Hematopoietic multipotent progenitor cell treated with erythropoietin and hydrocortisone succinate and interleukin-3 and kit ligand, for 6 days (in vitro differentiated cells): ENCODE measurements around the gene RAB36.
"Not testable (repeated sequence)": the region's sequence is repeated elsewhere in the genome, so short reads cannot be mapped to it uniquely, and the experiment has no call there.

ENCODE experiments used
- DNase-seq: peaks from one replicate; pipeline ENCODE4 v3.0.0-alpha.2; 2015

RAB36 gene

DNA sequence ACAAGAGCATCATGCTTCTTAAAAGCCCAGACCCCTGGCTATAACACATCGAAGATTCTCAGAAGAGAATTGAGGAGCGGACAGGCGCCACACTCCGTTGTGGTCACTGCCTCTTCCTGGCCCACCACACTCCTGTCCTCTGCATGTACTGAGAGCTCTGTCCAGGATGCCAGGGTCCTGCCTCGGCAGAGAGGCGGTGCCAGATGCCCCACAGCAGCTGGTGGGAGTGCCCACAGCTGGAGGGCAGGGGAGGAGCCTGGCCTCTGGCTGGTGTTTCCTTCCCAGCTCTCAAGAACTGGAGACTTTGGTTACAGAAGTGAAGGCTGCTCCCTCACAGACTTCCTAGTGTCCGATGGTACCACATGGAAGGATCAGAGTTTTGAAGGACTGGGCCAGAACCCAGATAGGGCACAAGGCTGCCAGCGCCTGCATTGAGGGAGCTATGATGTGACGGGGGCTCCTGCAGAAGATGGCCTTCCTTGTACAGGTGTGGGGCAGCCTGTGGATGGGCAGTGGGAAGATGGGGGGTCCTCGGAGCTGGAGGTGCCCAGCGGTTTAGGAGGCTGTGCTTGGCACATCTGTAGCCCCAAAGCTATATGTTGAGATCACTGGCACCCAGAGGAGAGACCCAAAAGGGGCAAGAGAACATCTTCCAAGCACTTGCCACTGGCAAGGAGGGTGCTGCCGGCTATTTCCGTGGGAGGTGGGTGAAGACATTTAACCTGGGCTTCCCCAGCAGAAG, 22.9 kb upstream of the RAB36 start:
- DNase-seq, result no peak

DNA sequence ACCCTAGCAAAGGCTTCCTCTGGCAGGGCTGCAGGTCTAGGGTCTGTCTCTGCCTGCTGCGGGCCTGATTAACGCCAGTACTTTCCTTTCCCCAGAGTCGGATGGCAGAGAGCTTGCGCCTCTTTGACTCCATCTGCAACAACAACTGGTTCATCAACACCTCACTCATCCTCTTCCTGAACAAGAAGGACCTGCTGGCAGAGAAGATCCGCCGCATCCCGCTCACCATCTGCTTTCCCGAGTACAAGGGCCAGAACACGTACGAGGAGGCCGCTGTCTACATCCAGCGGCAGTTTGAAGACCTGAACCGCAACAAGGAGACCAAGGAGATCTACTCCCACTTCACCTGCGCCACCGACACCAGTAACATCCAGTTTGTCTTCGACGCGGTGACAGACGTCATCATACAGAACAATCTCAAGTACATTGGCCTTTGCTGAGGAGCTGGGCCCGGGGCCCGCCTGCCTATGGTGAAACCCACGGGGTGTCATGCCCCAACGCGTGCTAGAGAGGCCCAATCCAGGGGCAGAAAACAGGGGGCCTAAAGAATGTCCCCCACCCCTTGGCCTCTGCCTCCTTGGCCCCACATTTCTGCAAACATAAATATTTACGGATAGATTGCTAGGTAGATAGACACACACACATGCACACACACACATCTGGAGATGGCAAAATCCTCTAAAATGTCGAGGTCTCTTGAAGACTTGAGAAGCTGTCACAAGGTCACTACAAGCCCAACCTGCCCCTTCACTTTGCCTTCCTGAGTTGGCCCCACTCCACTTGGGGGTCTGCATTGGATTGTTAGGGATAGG, 22.1 kb upstream of the RAB36 start:
- no peak for DNase-seq

DNA sequence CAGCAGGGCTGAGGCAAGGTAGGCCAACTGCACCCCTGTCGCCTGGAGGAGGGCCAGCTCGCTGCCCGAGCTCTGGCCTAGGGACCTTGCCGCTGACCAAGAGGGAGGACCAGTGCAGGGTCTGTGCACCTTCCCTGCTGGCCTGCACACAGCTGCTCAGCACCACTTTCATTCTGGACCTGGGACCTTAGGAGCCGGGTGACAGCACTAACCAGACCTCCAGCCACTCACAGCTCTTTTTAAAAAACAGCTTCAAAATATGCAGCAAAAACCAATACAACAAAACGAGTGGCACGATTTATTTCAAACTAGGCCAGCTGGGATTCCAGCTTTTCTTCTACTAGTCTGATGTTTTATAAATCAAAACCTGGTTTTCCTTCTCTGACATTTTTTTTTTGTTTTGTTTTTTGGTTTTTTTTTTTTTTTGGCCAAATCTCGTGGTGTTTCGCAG, 21.4 kb upstream of the RAB36 start:
- no peak for DNase-seq

DNA sequence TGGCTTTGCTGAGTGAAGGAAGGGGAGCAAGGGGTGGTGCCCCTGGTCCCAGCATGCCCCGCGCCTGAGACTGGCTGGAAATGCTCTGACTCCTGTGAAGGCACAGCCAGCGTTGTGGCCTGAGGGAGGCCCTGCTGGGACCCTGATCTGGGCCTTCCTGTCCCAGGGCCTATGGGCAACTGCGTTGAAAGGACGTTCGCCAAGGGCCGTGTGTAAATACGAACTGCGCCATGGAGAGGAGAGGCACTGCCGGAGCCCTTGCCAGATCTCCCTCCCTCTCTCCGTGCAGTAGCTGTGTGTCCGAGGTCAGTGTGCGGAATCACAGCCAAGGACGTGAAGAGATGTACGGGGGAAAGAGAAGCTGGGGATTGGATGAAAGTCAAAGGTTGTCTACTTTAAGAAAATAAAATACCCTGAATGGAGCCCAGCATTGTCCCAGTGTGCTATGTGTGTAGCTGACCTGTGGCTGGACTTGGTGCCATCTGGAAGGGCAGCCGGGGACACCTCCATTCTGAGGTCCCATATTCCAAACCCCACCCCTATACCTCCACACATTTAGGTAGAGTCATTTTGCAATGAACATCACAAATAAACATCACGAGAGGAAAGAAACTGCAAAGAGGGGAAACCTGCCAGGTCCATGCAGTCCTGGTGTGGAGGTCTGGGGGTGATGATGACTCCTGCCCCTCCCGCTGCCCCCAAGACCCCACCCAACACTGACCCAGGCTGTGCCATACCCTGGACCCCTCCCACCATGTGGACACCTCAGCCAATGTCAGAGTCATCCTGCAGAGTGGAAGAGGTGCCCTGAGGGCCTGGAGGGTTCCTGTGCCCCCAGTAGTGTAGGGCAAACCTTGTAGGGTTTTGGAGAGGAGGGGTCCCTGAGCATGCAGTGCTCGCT, 20.4 kb upstream of the RAB36 start:
- DNase-seq, result no peak

DNA sequence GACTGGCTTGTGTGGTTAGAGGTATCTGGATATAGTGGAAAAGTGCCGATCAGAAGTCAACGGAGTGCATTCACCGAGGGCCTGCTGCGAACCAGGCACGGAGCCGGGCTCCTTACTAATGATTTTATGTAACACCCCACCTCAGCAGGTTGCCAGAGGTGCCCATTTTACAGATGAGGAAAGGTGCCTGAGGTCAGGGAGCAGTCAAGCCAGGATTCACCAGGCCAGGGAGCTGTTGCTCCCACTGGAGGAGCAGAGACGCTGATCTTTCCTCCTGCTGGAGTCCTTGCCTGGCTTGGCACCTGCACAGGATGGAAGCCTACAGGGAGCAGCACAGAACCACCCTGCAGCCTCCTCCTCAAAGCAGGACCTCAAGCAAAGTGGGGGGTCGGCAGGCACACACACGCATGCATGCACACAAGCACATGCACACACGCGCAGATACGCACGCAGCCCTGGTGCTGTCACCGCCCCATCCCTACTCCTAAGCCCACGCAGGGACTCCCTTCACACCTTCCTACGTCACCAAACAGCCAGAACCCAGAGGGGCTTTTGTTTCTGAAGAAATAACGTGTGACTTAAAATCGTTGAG, 19.7 kb upstream of the RAB36 start:
- DNase-seq, result no peak

DNA sequence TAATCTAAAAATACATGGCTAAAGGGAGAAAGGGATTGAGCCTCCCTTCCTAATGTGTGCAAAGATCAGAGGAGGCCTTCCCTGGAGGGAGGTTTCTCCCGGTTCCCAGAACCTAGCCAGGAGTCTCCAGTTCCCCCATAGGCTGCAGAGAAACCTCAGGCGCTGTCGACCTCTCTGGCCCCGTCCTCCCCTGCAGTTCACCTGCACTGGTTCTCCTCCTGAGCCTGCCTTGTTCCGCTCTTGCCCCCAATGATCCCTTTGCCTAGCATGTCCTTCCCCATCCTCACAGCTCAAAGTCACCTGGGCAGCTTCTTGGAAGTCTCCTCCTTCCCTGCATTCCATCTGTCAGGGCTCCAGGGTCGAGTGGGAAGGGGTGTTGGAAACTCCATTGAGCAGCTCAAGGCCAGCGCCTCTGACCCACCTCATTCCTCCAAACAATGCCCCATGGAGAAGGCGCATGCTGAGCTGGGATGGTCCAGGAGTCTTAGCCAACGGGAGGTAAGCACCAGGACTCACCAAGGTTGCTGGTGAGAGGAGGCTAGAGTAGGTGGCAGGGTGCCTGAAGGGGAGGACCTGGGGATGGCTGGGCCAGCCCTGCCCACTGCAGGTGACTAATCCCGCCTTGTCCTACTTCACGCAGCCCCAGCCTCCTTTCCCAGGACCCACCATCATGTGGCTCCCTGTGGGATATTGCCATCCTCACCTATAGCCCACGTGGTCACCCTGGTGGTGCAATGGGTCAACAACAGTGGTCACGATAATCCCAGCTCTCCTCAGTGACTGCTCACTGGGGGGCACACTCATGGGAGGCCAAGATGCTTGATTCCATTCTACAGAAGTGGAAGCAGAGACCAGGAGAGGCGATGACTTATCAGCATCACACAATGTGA, 18.9 kb upstream of the RAB36 start:
- DNase-seq, result no peak

DNA sequence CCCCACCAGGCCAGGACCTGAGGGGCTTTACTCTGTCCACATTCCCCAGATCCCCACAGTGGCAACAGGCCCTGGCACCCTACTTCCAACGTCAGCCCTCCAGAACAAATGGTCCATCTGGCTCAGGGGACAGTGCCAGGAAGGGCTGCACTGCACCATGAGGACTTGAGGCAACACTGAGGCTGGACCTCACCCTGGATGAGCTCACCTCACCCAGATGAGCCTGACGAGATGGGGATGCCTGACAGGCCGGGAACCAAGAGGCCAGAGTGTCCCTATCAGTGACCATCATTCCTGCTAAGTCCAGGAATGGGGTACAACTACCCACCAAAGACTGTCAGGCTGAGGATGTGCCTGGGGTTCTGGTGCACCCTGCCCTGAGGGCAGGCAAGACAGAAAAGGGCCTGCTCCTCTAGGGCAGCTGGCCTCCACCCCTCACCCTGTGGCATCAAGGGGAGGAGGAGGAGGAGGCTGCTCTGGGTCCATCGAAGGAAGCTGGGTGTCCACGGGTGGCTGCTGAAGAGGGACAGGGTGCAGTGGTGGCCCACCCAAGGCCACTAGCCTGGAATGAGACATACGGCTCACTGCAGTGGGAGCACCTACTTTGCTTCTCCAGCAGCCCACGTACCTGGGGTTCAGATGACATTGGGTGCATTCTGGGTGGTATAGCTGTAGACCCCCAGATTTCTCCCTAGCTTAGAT, 18.1 kb upstream of the RAB36 start:
- no peak for DNase-seq

DNA sequence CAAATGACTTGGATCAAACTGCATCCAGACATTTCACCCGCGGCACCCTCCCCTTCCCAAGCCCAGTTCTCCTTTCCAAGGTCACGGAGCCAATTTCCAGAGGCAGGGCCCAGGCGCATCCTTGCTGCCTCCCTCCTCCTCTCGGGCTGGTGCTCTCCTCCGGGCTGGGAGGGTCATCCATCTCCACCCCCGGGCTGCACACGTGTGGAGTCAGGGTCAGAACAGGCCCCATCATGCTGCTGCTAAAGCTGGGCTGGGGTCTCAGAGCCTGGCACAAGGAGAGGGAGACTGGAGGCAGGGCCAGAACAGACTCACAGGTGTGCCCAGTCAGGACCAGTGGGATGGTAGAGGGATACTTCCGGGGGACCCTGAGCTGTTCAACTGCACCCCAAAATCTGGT, 17.5 kb upstream of the RAB36 start:
- DNase-seq, result no peak

DNA sequence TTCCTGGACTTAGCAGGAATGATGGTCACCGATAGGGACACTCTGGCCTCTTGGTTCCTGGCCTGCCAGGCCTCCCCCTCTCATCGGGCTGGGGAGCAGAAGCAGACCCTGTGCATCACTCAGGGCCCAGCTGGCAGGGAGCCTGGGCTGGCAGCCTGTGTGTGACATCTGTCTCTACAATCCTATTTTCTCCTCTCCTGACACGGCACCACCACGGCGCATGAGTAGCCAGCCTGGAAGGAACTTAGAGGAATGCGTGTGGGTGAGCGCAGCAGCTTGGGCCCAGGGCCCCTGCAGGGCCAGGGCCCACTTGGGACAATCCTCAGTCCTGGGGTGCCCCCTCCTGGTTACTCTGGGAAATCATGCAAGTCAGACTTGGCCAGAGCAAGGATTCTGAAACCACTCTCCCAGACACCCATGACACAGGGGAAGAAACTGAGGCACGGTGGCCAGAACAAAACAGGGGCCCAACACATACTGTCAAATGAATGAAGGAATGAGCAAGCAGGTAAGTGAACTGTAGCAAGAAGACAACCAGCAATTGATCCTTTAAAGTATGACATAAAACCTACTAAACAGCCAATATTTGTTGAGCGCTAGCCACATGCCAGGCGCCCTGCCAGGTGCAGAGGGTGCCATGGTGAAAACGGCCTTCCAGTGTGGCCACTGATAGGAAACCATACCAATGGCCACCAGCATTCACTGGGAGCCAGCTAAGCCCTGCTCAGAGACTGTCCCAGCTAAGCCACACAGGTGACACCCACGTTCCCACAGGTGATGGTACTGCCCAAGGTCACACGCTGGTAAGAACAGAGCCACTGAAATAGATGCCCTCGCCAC, 16.8 kb upstream of the RAB36 start:
- peak; percentile 76 for DNase-seq

DNA sequence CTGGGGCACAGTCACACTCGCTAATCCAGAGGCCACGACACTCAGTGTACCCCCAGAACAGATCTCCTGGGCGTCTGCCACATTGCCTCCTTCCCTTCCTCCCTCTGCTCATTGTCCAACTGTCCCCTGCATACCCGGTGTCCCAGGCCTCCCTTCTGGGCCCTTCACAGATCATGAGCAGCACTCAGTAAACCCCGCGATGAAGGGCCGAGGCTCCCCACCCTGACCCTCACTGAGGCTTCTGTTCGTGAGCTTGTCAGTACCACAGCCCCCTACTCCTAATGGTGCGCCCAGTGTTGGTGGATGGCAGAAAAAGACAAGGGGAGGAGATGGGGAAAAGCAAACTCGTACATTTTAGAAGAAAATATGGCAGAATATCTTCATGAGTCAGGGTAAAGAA, 16.1 kb upstream of the RAB36 start:
- no peak for DNase-seq

DNA sequence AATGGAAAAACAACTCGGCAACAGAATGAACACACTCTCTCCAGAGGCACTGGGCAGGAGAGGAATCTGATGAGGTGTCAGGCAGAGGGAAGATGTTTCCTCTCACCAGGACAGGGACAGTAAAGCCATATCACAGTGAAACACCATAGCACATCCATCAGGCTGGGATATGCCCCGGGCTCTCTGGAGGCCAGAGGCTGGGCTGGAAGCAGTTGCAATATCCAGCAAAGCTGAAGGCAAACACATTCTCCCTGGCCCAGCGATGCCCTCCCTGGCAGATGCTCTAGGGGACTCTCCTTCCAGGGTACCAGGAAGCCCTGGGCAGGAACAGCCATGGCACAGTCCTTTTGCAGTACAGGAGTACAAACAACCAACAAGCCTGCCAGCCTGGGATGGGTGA, 14.6 kb upstream of the RAB36 start:
- DNase-seq, result no peak

DNA sequence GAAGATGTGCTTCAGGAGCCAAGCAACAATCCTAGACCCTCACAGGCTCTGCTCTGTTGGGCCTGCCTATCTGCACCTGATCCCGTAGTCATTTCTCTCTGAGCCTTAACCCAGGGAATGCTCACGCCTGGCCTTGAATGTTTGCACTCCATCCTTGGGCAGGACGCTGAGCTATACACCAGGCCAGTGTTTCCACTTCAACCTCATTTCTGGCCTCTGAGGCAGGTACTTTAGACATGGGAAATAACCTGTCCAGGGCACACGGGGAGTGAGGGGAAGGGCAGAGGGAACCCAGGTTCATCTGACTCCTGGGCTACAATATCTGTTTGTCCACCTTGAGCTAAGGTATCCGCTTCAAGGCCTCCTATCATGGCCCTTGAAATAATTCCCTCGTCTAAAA, 13.3 kb upstream of the RAB36 start:
- DNase-seq, result no peak

DNA sequence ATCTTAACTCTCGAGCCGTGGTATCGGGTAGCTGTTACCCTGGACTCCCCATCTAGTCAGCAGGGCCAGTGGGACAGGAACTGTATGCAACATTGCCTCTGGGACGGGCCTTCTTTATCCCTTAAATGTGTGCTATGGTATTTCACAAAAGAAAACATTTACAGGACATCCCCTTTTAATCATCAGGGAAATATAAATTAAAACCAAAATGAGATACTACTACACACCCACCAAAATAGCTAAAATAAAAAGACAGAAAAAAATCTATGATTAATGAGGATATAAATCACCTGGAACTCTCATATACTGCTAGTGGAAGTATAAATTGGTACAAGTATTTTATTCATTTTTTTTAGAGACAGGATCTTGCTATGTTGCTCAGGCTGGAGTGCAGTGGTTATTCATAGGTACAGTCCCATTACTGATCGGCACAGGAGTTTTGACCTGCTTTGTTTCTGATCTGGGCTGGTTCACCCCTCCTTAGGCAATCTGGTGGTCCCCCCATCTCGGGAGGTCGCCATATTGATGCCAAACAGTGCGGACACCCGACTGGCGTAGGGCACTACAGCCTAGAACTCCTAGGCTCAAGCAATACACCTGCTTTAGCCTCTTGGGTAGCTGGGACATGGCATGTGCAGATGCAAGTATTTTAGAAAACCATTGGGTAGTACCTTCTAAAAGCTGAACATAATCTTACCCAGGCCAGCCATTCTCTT, 12.7 kb upstream of the RAB36 start:
- no peak for DNase-seq

DNA sequence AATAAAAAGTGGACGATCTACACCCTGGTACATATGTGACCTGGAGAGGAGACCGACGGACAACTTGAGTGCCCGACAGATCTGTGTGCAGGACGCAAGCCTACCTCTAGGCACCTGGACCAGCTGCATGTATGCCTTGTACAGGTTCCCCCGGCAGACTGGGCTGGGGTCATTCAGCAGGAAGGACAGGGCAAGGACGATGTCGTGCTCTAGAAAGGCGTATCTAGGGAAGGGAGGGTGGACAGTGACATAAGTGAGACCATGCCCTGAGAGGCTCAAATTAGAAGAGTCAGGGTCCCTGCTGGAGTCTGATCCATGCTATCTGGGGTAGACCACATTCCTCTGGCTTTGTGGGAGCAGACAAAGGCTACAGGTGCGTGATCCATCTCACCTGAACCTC, 11.4 kb upstream of the RAB36 start:
- no peak for DNase-seq

DNA sequence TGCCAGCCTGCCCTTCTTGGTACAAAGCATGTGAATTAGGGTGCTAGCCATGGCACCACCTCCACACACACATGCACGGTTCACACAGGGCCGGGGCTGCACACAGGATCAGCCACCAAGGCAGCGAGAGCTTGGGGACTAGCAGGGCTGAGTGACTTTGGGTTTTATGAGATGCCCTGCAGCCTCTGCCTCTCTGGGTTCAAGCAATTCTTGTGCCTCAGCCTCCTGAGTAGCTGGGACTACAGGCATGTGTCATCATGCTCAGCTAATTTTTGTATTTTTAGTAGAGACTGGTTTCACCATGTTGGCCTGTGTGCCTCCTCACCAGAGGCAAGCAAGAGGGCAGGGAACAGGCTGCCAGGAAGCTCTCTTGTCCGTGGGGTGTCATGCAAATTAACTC, 8.3 kb upstream of the RAB36 start:
- not testable (repeated sequence) for DNase-seq

DNA sequence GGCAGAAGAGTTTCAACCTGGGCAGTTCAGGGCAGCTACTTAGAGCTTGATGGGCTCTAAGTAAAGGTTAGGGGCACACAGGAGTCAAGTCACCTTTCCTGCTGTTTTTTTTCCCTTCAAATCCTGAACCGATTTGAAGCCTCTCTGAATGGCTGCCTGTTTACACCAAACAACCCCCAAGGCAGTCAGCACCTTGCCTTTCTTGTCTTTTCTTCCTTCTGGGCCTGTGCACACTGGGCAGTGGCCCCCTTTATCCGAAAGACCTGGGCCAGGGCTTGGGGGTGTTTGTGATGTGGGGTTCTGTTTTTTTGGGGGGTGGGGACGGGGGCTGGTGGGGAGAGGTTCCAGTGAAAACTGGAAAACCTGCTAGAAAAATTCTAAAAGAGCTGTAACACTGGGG, 7.8 kb upstream of the RAB36 start:
- DNase-seq, result no peak

DNA sequence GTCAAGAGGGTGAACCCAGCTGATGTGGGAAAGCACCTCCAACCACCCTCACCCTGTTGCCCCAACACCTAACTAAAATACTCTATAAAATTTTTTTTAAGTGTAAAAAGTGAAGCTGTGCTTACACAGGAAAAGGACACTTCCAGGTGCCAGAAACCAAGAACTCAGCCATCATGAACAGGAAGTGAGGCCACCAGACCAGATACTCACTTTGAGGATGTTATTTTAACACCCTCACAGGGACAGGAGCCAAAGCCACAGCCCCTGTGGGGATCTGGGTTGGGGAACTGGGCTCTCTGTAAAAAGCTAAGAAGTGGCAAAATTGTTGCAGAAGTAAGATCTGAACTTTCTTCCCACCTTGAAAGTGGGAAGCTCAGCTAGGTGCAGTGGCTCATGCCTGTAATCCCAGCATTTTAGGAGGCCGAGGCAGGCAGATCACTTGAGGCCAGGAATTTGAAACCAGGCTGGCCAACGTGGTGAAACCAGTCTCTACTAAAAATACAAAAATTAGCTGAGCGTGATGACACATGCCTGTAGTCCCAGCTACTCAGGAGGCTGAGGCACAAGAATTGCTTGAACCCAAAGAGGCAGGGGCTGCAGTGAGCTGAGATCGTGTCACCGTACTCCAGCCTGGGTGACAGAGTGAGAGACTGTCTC, 7.2 kb upstream of the RAB36 start:
- peak; percentile 59 for DNase-seq

DNA sequence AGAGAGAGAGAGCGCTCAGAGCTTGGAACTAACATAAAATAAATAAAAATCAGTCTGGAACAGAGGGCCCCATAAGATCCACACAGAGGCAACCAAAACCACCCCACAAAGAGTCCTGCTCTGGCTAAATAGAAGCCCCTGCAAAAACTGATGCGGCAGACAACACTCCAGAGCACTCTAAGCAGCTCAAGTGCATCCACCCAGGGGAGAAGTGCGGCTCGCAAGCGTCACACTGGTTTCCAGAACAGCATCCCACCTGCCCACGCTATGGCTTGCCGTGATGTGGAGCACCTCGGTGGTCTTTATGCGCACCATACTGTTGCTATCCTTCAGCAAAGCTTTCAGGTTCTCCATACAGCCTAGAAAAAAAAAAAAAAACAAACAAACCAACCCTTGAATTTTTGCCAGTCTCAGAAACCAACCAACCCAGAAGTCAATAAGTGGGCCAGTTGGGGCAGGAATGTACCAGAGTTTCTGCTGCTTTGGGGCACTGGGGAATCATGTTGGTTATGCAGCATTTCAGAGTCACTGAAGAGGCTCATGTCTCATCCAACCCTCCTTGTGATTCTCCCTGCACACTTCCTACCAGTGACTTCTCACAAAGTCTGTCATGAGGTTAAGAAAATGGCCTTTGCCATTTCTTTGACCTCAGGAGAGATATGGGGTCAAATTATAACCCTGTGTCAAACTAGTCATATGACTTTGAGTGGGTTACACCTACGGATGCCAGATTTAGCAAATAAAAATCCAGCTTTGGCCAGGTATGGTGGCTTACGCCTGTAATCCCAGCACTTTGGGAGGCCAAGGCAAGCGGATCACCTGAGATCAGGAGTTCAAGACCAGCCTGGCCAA, 6.5 kb upstream of the RAB36 start:
- DNase-seq, result no peak
